ENCODE data around the gene PSMC6. TPM values are rescaled to one million over a fixed set of nuclear protein-coding genes. Genes with fewer than 3 reads are reported as not detected.

Gene PSMC6
- 88.8 TPM for polyA plus RNA-seq (ENCODE audit: insufficient read length)

GRCh38 chr14:52706724-52707706 is at the start of gene PSMC6:
PSMC6 (plus strand) TSS chr14:52707200; CDS start chr14:52707220, 20 bp downstream.
- peak; percentile 94 for DNase-seq

- DNase-seq, result no peak
Observed at GRCh38 chr14:52660325-52660724, 46.7 kb upstream of the PSMC6 start.

- DNase-seq, result no peak
Observed at GRCh38 chr14:52660832-52661231, 46.2 kb upstream of the PSMC6 start.

GRCh38 chr14:52661314-52661713 is 45.7 kb upstream of the PSMC6 start:
- no peak for DNase-seq

GRCh38 chr14:52663850-52664249 is 43.1 kb upstream of the PSMC6 start:
- DNase-seq, result no peak

- no peak for DNase-seq
Observed at GRCh38 chr14:52678591-52678990, 28.4 kb upstream of the PSMC6 start.

GRCh38 chr14:52683985-52684520 is 22.9 kb upstream of the PSMC6 start:
- no peak for DNase-seq

- DNase-seq, result no peak
Observed at GRCh38 chr14:52686176-52686575, 20.8 kb upstream of the PSMC6 start.

- no peak for DNase-seq
Observed at GRCh38 chr14:52690983-52691760, 15.8 kb upstream of the PSMC6 start.

- no peak for DNase-seq
Observed at GRCh38 chr14:52692248-52692962, 14.6 kb upstream of the PSMC6 start.

GRCh38 chr14:52693036-52693435 is 14.0 kb upstream of the PSMC6 start:
- DNase-seq, result no peak

- DNase-seq, result no peak
Observed at GRCh38 chr14:52693532-52693931, 13.5 kb upstream of the PSMC6 start.

- DNase-seq, result peak; percentile 26
Observed at GRCh38 chr14:52694761-52695480, 12.1 kb upstream of the PSMC6 start.

GRCh38 chr14:52695481-52696091 is 11.4 kb upstream of the PSMC6 start, which contains the start of gene ERO1A:
ERO1A (minus strand) TSS chr14:52695558; CDS start chr14:52695481, 77 bp downstream.
- peak; percentile 80 for DNase-seq

GRCh38 chr14:52700701-52701172 is 6.3 kb upstream of the PSMC6 start:
- DNase-seq, result no peak

- no peak for DNase-seq
Observed at GRCh38 chr14:52701223-52701622, 5.8 kb upstream of the PSMC6 start.

GRCh38 chr14:52703225-52703624 is 3.8 kb upstream of the PSMC6 start:
- DNase-seq, result no peak

GRCh38 chr14:52703664-52704063 is 3.3 kb upstream of the PSMC6 start:
- no peak for DNase-seq

GRCh38 chr14:52706286-52706685 is 714 bp upstream of the PSMC6 start:
- no peak for DNase-seq

- DNase-seq, result no peak
Observed at GRCh38 chr14:52711666-52712065, 4.7 kb downstream of the PSMC6 start.

- DNase-seq, result no peak
Observed at GRCh38 chr14:52716155-52716554, 9.2 kb downstream of the PSMC6 start.

All from hindlimb muscle (tissue), 1 donor.